ENCODE measurements around the gene CLDND2. TPM values are rescaled to one million over a fixed set of nuclear protein-coding genes. Genes with fewer than 3 reads are reported as not detected.

The CLDND2 gene
- total and polyA plus RNA-seq, 2 of the 8 experiments (the other 6 are each of a cell fraction or from before 2014, with no cell fraction given), result 0.21 to 0.56 TPM

Other genes starting within 250 kb of the CLDND2 start
- not detected in 2 replicates for gene SIGLEC9, start 244.1 kb downstream of the CLDND2 start, total RNA-seq (2021; fragmentation: NEBNext Ultra II Directional; extraction: Animal tissue kit (Norgen Biotek cat#: 25700))
- gene SIGLEC9, start 244.1 kb downstream of the CLDND2 start, polyA plus RNA-seq (2011; rRNA removed), result 0.05 TPM in 1 of 2 replicates, not detected in the other
- gene SIGLEC7, start 226.7 kb downstream of the CLDND2 start, total RNA-seq (2021; fragmentation: NEBNext Ultra II Directional; extraction: Animal tissue kit (Norgen Biotek cat#: 25700)), result not detected in 2 replicates
- not detected in 2 replicates for gene SIGLEC7, start 226.7 kb downstream of the CLDND2 start, polyA plus RNA-seq (2011; rRNA removed)
- not detected in 2 replicates for gene CD33, start 143.9 kb downstream of the CLDND2 start, total RNA-seq (2021; fragmentation: NEBNext Ultra II Directional; extraction: Animal tissue kit (Norgen Biotek cat#: 25700))
- 0.06 and 0.11 TPM in 2 replicates for gene CD33, start 143.9 kb downstream of the CLDND2 start, polyA plus RNA-seq (2011; rRNA removed)
- gene SIGLECL1, start 117.9 kb downstream of the CLDND2 start, total RNA-seq (2021; fragmentation: NEBNext Ultra II Directional; extraction: Animal tissue kit (Norgen Biotek cat#: 25700)), result not detected in 2 replicates
- gene SIGLECL1, start 117.9 kb downstream of the CLDND2 start, polyA plus RNA-seq (2011; rRNA removed), result not detected in 2 replicates
- 31.8 and 34.1 TPM in 2 replicates for gene IGLON5, start 57.4 kb downstream of the CLDND2 start, total RNA-seq (2021; fragmentation: NEBNext Ultra II Directional; extraction: Animal tissue kit (Norgen Biotek cat#: 25700))
- gene IGLON5, start 57.4 kb downstream of the CLDND2 start, polyA plus RNA-seq (2011; rRNA removed), result 34.6 and 51.4 TPM in 2 replicates
- gene VSIG10L, start 26.9 kb downstream of the CLDND2 start, total RNA-seq (2021; fragmentation: NEBNext Ultra II Directional; extraction: Animal tissue kit (Norgen Biotek cat#: 25700)), result 10.2 and 10.3 TPM in 2 replicates
- gene VSIG10L, start 26.9 kb downstream of the CLDND2 start, polyA plus RNA-seq (2011; rRNA removed), result 9.9 and 10.4 TPM in 2 replicates
- 40.0 and 42.1 TPM in 2 replicates for gene ETFB, start 2.6 kb downstream of the CLDND2 start, total RNA-seq (2021; fragmentation: NEBNext Ultra II Directional; extraction: Animal tissue kit (Norgen Biotek cat#: 25700))
- gene ETFB, start 2.6 kb downstream of the CLDND2 start, polyA plus RNA-seq (2011; rRNA removed), result 66.5 and 94.6 TPM in 2 replicates
- not detected in 2 replicates for gene NKG7, start 3.7 kb upstream of the CLDND2 start, total RNA-seq (2021; fragmentation: NEBNext Ultra II Directional; extraction: Animal tissue kit (Norgen Biotek cat#: 25700))
- gene NKG7, start 3.7 kb upstream of the CLDND2 start, polyA plus RNA-seq (2011; rRNA removed), result not detected in 2 replicates
- not detected in 2 replicates for gene LIM2, start 19.0 kb upstream of the CLDND2 start, total RNA-seq (2021; fragmentation: NEBNext Ultra II Directional; extraction: Animal tissue kit (Norgen Biotek cat#: 25700))
- gene LIM2, start 19.0 kb upstream of the CLDND2 start, polyA plus RNA-seq (2011; rRNA removed), result 0.13 TPM in 1 of 2 replicates, not detected in the other
- gene C19orf84, start 21.6 kb upstream of the CLDND2 start, total RNA-seq (2021; fragmentation: NEBNext Ultra II Directional; extraction: Animal tissue kit (Norgen Biotek cat#: 25700)), result 1.7 and 2.4 TPM in 2 replicates
- gene C19orf84, start 21.6 kb upstream of the CLDND2 start, polyA plus RNA-seq (2011; rRNA removed), result 2.1 and 2.3 TPM in 2 replicates
- not detected in 2 replicates for gene SIGLEC10, start 48.6 kb upstream of the CLDND2 start, total RNA-seq (2021; fragmentation: NEBNext Ultra II Directional; extraction: Animal tissue kit (Norgen Biotek cat#: 25700))
- gene SIGLEC10, start 48.6 kb upstream of the CLDND2 start, polyA plus RNA-seq (2011; rRNA removed), result 0.06 TPM in 1 of 2 replicates, not detected in the other
- gene SIGLEC8, start 89.5 kb upstream of the CLDND2 start, total RNA-seq (2021; fragmentation: NEBNext Ultra II Directional; extraction: Animal tissue kit (Norgen Biotek cat#: 25700)), result not detected in 2 replicates
- not detected in 2 replicates for gene SIGLEC8, start 89.5 kb upstream of the CLDND2 start, polyA plus RNA-seq (2011; rRNA removed)
- gene CEACAM18, start 109.5 kb upstream of the CLDND2 start, total RNA-seq (2021; fragmentation: NEBNext Ultra II Directional; extraction: Animal tissue kit (Norgen Biotek cat#: 25700)), result not detected in 2 replicates
- not detected in 2 replicates for gene CEACAM18, start 109.5 kb upstream of the CLDND2 start, polyA plus RNA-seq (2011; rRNA removed)
- gene SIGLEC12, start 132.8 kb upstream of the CLDND2 start, total RNA-seq (2021; fragmentation: NEBNext Ultra II Directional; extraction: Animal tissue kit (Norgen Biotek cat#: 25700)), result not detected in 2 replicates
- gene SIGLEC12, start 132.8 kb upstream of the CLDND2 start, polyA plus RNA-seq (2011; rRNA removed), result not detected in 2 replicates
- not detected in 2 replicates for gene SIGLEC6, start 162.7 kb upstream of the CLDND2 start, total RNA-seq (2021; fragmentation: NEBNext Ultra II Directional; extraction: Animal tissue kit (Norgen Biotek cat#: 25700))
- gene SIGLEC6, start 162.7 kb upstream of the CLDND2 start, polyA plus RNA-seq (2011; rRNA removed), result 0.05 TPM in 1 of 2 replicates, not detected in the other
- 11.0 and 11.1 TPM in 2 replicates for gene ZNF175, start 202.3 kb upstream of the CLDND2 start, total RNA-seq (2021; fragmentation: NEBNext Ultra II Directional; extraction: Animal tissue kit (Norgen Biotek cat#: 25700))
- gene ZNF175, start 202.3 kb upstream of the CLDND2 start, polyA plus RNA-seq (2011; rRNA removed), result 1.5 and 1.7 TPM in 2 replicates

Data from H1 (cell line).